Measurements from ENCODE around the gene SCG3.
"Not testable (repeated sequence)": the region's sequence is repeated elsewhere in the genome, so short reads cannot be mapped to it uniquely, and the experiment has no call there.

Gene SCG3

DNA sequence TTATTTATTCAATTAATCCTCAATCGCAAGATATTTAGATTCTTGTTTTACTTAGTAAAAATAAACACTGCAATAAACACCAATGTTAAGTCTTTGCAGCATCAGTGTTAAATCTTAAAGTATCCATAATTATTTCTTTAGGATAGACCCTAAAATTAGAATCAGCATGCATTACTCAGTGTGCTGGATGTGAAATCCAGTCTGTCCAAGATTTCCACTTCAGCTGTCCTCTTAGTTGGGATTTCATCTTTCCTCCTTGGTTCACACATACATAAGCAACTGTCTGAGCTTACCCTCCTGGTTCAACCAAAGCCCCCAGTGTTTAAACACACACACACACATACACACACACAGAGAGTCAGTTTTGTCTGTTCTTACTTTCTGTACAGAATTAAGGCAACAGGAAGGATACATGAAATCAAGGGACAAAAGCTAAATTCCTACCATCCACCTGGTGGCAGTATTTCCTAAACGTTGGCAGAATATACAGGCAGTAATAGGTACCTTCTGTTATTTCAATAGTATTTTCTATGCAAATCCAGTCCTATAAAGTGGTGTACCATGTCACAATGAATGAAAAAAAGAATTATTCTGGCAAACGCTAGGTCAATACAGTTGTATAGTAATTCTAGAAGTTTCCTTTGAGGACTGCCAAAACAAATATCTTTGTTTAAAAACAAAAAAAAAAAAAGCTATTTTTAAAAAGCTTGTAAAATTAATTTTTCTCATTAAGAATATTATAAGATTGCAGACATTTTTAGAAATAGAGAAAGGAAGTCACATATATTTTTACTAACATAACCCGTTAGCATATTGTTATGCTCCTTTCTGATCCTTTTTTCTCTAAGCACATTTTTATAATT is 31.4 kb upstream of the SCG3 start:
- in situ Hi-C loops (cut with MboI; ENCODE audit: low sequenced_read_pairs, unreplicated experiment) = loop anchor here (5.0 kb wide), 1 partner anchor 132 kb away; no protein-coding TSS in a partner anchor
- DNase-seq (ENCODE audit: low spot score) = peak; percentile 67
- TF ChIP-seq CTCF (IDR thresholded peaks at IDR 0.05; ENCODE audit: borderline replicate concordance, control extremely low read depth, extremely low read depth, insufficient read depth, missing control alignments) = peak; percentile 69

GRCh38 chr15:51652084-51652668 is 29.1 kb upstream of the SCG3 start:
- no peak for DNase-seq (ENCODE audit: low spot score)
- in situ Hi-C loops (cut with MboI; ENCODE audit: low sequenced_read_pairs, unreplicated experiment) = no loop called here
- no peak for TF ChIP-seq CTCF (IDR thresholded peaks at IDR 0.05; ENCODE audit: borderline replicate concordance, control extremely low read depth, extremely low read depth, insufficient read depth, missing control alignments)

DNA sequence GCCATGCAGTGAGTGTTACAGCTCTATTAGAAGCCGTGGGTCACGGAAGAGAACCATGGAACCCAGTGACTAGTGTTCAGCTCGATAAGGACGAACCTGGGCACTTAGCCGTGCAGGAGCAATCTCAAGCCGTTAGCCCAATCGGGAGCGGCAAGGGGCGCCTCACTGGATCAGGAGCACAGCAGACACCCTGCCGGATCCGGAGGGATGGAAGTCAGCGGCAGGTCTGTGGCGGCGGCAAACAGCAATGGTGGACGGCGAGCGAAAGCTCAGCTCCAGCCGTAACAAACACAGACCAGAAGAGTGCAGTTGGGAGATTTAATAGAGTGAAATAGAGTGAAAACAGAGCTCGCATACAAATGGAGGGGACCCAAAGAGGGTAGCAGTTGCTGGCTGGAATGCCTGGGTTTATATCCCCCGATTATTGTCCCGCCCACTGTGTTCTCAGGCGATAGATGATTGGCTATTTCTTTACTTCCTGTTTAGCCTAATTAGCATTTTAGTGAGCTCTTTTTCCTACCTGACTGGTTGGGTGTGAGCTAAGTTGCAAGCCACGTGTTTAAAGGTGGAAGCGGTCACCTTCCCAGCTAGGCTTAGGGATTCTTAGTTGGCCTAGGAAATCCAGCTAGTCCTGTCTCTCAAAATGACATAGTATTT is 25.8 kb upstream of the SCG3 start:
- in situ Hi-C loops (cut with MboI; ENCODE audit: low sequenced_read_pairs, unreplicated experiment); DNase-seq (ENCODE audit: low spot score): not testable (repeated sequence)

DNA sequence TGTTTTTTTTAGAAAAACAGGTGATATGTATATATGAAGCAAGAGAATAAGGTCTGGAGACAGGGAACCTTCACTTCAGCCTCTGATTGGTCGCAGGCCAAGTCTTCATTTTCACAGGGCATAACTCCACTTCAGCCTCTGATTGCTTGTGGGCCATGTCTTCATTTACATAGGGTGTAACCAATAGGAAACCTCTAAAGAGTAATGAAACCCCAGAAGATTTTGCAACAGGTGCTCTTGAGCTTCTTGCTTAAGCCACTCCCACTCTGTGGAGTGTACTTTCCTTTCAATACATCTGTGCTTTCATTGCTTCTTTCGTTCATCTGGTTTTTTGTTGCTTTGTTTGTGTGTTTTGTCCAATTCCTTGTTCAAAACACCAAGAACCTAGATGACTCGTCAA is 22.6 kb upstream of the SCG3 start:
- TF ChIP-seq CTCF (IDR thresholded peaks at IDR 0.05; ENCODE audit: borderline replicate concordance, control extremely low read depth, extremely low read depth, insufficient read depth, missing control alignments) = no peak
- DNase-seq (ENCODE audit: low spot score) = no peak
- in situ Hi-C loops (cut with MboI; ENCODE audit: low sequenced_read_pairs, unreplicated experiment) = no loop called here

DNA sequence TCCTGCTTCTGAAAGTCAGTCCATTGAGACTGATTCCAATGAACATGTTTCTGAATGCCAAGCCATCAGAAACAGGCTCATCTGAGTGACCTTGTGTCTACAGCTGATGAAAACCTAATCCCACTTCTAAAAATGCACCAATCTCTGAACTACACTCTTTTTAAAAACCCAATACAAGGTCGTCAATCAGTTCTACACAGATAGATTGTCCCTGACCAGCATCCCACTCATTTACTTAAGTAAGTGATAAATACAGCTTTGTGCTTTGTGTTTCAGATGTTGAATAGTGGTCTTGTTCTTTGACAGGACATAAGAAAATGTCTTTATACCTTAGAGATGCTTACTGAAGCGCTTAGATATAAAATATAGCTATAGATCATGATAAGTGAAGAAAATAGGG is 20.2 kb upstream of the SCG3 start:
- in situ Hi-C loops (cut with MboI; ENCODE audit: low sequenced_read_pairs, unreplicated experiment) = no loop called here
- DNase-seq (ENCODE audit: low spot score) = no peak
- no peak for TF ChIP-seq CTCF (IDR thresholded peaks at IDR 0.05; ENCODE audit: borderline replicate concordance, control extremely low read depth, extremely low read depth, insufficient read depth, missing control alignments)

GRCh38 chr15:51667478-51667877 is 13.8 kb upstream of the SCG3 start:
- no peak for DNase-seq (ENCODE audit: low spot score)
- no peak for TF ChIP-seq CTCF (IDR thresholded peaks at IDR 0.05; ENCODE audit: borderline replicate concordance, control extremely low read depth, extremely low read depth, insufficient read depth, missing control alignments)
- in situ Hi-C loops (cut with MboI; ENCODE audit: low sequenced_read_pairs, unreplicated experiment) = no loop called here

GRCh38 chr15:51668446-51668845 is 12.9 kb upstream of the SCG3 start:
- no peak for DNase-seq (ENCODE audit: low spot score)
- in situ Hi-C loops (cut with MboI; ENCODE audit: low sequenced_read_pairs, unreplicated experiment) = no loop called here
- TF ChIP-seq CTCF (IDR thresholded peaks at IDR 0.05; ENCODE audit: borderline replicate concordance, control extremely low read depth, extremely low read depth, insufficient read depth, missing control alignments) = no peak
